Hepatocyte (in vitro differentiated cells): ENCODE results near the gene VSIG10L. TPM values are rescaled to one million over a fixed set of nuclear protein-coding genes. Genes with fewer than 3 reads are reported as not detected.

Source experiments
- DNase-seq: peaks from one replicate; pipeline ENCODE4 v3.0.0-alpha.2; 2016; ENCODE audit warnings: low spot score
- H2AFZ ChIP-seq: fragments of 200-600 bp; sonication (generic); 2 replicates; pipeline ENCODE4 v1.6.0; 2016; ENCODE audit warnings: antibody characterized with exemption, mild to moderate bottlenecking
- H3K27ac ChIP-seq: fragments of 200-600 bp; sonication (generic); 2 replicates; pipeline ENCODE4 v1.5.1; 2016; ENCODE audit warnings: mild to moderate bottlenecking
- H3K27me3 ChIP-seq: fragments of 200-600 bp; sonication (generic); 2 replicates; pipeline ENCODE4 v1.6.1; 2016
- H3K36me3 ChIP-seq: fragments of 200-600 bp; sonication (generic); replicated peaks from 2 replicates; pipeline ENCODE4 v1.5.1; 2016; ENCODE audit warnings: low read depth; ENCODE audit not compliant: insufficient read depth
- H3K4me1 ChIP-seq: fragments of 200-600 bp; sonication (generic); 2 replicates; pipeline ENCODE4 v1.5.1; 2016; ENCODE audit warnings: mild to moderate bottlenecking, moderate library complexity; ENCODE audit not compliant: insufficient read depth
- H3K4me2 ChIP-seq: fragments of 200-600 bp; sonication (generic); 2 replicates; pipeline ENCODE4 v1.6.0; 2016
- H3K4me3 ChIP-seq: fragments of 200-600 bp; sonication (generic); 2 replicates; pipeline ENCODE4 v1.5.1; 2016; ENCODE audit warnings: mild to moderate bottlenecking
- H3K79me2 ChIP-seq: fragments of 200-600 bp; sonication (generic); 2 replicates; pipeline ENCODE4 v1.6.0; 2017; ENCODE audit warnings: mild to moderate bottlenecking
- H3K9me2 ChIP-seq: fragments of 200-600 bp; sonication (generic); replicated peaks from 2 replicates; pipeline ENCODE4 v1.6.0; 2017; ENCODE audit warnings: mild to moderate bottlenecking; ENCODE audit not compliant: insufficient read depth
- H3K9me3 ChIP-seq: fragments of 200-600 bp; sonication (generic); 2 replicates; pipeline ENCODE4 v1.5.1; 2016; ENCODE audit warnings: low read depth, mild to moderate bottlenecking
- H4K20me1 ChIP-seq: fragments of 200-600 bp; sonication (generic); 2 replicates; pipeline ENCODE4 v1.6.0; 2016; ENCODE audit warnings: mild to moderate bottlenecking; ENCODE audit not compliant: insufficient read depth, poor library complexity, severe bottlenecking
- CTCF ChIP-seq: fragments of 200-600 bp; sonication (generic); IDR thresholded peaks from 2 replicates; pipeline ENCODE4 v1.5.1; 2016; ENCODE audit warnings: antibody characterized with exemption, mild to moderate bottlenecking; ENCODE audit not compliant: poor library complexity
- EZH2 ChIP-seq: fragments of 200-600 bp; sonication (generic); IDR thresholded peaks from 2 replicates; pipeline ENCODE4 v1.6.1; 2016; ENCODE audit warnings: antibody characterized with exemption, mild to moderate bottlenecking, borderline replicate concordance
- EZH2phosphoT487 ChIP-seq: fragments of 200-600 bp; sonication (generic); IDR thresholded peaks from one replicate; pipeline ENCODE4 v1.6.1; 2018; ENCODE audit warnings: antibody characterized with exemption, mild to moderate bottlenecking, low read depth, moderate library complexity; ENCODE audit not compliant: unreplicated experiment, severe bottlenecking
- WGBS: methylation state at CpG from one replicate; pipeline ENCODE4 v1.1.6; 2016; ENCODE audit warnings: low lambda C conversion rate; ENCODE audit errors: missing lambda C conversion rate; 5-methylcytosine and 5-hydroxymethylcytosine counted together
- polyA plus RNA-seq: library from polyadenylated mRNA; unstranded; fragments of >200 nt; fragmentation: Nextera tagmentation; extraction: Ambion mirVana; gene quantifications from 2 replicates; pipeline ENCODE4 v1.2.1, GENCODE V29; 2016
- total RNA-seq: library from RNA; depleted of rRNA; stranded (reverse); fragments of >200 nt; gene quantifications from 2 replicates; pipeline ENCODE4 v1.2.3, GENCODE V29; 2014

VSIG10L gene
- total and polyA plus RNA-seq, 2 experiments from 2014 or later, result 3.4 to 7.8 TPM

- Histone ChIP-seq H3K27ac (peak overlapping the region; percentile 99), H3K36me3 (no peaks in the 10 kb centered on the region), H4K20me1 (no peaks in the 10 kb centered on the region), H2AFZ (no peak overlapping the region), H3K79me2 (peaks cover 19% of the 10 kb centered on the region), H3K4me1 (peaks cover 34% of the 10 kb centered on the region), H3K9me3 (no peaks in the 10 kb centered on the region), H3K4me3 (peak overlapping the region; percentile 62), H3K4me2 (peak overlapping the region; percentile 97), H3K9me2 (no peaks in the 10 kb centered on the region), H3K27me3 (no peaks in the 10 kb centered on the region)
- no peak for DNase-seq
- WGBS, result 0% methylated on average over 5 of the region's 15 CpGs
- TF ChIP-seq EZH2 (no peak), EZH2phosphoT487 (no peak), CTCF (no peak)
Measured at GRCh38 chr19:51367255-51367564, 25.3 kb upstream of the VSIG10L start.

GRCh38 chr19:51366389-51367254 lies 24.7 kb upstream of the VSIG10L start:
- 1% methylated on average over 40 of the region's 54 CpGs for WGBS
- peak overlapping the region; percentile 48 for H2AFZ ChIP-seq

GRCh38 chr19:51365965-51366388 lies 24.0 kb upstream of the VSIG10L start, which contains the start of gene ETFB:
ETFB (minus strand) TSS chr19:51366388; CDS start chr19:51366326, 62 bp downstream.
- H4K20me1 ChIP-seq, result no peaks in the 10 kb centered on the region
- peak within 1 kb of the TSS; percentile 62 for H3K4me3 ChIP-seq
- peak within 1 kb of the TSS; percentile 97 for H3K4me2 ChIP-seq
- H3K9me2 ChIP-seq, result no peaks in the 10 kb centered on the region
- no peaks in the 10 kb centered on the region for H3K27me3 ChIP-seq
- peak within 1 kb of the TSS; percentile 99 for H3K27ac ChIP-seq
- peaks cover 36% of the 10 kb centered on the region for H3K4me1 ChIP-seq
- DNase-seq, result no peak
- no peaks in the 10 kb centered on the region for H3K36me3 ChIP-seq
- peaks cover 25% of the 10 kb centered on the region for H3K79me2 ChIP-seq
- TF ChIP-seq CTCF (no peak), EZH2phosphoT487 (no peak), EZH2 (no peak)
- no peaks in the 10 kb centered on the region for H3K9me3 ChIP-seq
- 0% methylated on average over 20 of the region's 27 CpGs for WGBS
- H2AFZ ChIP-seq, result peak within 1 kb of the TSS; percentile 67

More at GRCh38 chr19:51366389-51367254, 24.7 kb upstream of the VSIG10L start:
- Histone ChIP-seq H3K9me2 (no peaks in the 10 kb centered on the region), H3K9me3 (no peaks in the 10 kb centered on the region), H3K79me2 (peaks cover 19% of the 10 kb centered on the region), H3K4me1 (peaks cover 36% of the 10 kb centered on the region), H3K4me3 (peak overlapping the region; percentile 62), H4K20me1 (no peaks in the 10 kb centered on the region), H3K36me3 (no peaks in the 10 kb centered on the region), H3K4me2 (peak overlapping the region; percentile 97), H3K27me3 (no peaks in the 10 kb centered on the region), H3K27ac (peak overlapping the region; percentile 99)
- TF ChIP-seq EZH2phosphoT487 (no peak), EZH2 (no peak), CTCF (no peak)
- DNase-seq, result peak; percentile 99
